GM18868 (cell line): ENCODE data around the gene MRPS22.
"Not testable (repeated sequence)": the region's sequence is repeated elsewhere in the genome, so short reads cannot be mapped to it uniquely, and the experiment has no call there.

Source experiments
- ATAC-seq: cut with Tn5 transposase; IDR thresholded peaks from one replicate; pipeline ENCODE4 v1.9.1; 2021; ENCODE audit warnings: mild to moderate bottlenecking, moderate library complexity; ENCODE audit not compliant: unreplicated experiment

MRPS22 gene

GRCh38 chr3:139334675-139335074 lies 9.1 kb upstream of the MRPS22 start:
- ATAC-seq = not testable (repeated sequence)

- ATAC-seq = no peak
Observed at GRCh38 chr3:139338405-139338804, 5.4 kb upstream of the MRPS22 start.

- ATAC-seq = no peak
Observed at GRCh38 chr3:139339219-139339906, 4.5 kb upstream of the MRPS22 start.

GRCh38 chr3:139340784-139341183 lies 3.0 kb upstream of the MRPS22 start:
- no peak for ATAC-seq

- ATAC-seq = no peak
Observed at GRCh38 chr3:139342054-139342453, 1.8 kb upstream of the MRPS22 start.

GRCh38 chr3:139346771-139347170 lies 3.0 kb downstream of the MRPS22 start:
- no peak for ATAC-seq

- peak; percentile 42 for ATAC-seq
Observed at GRCh38 chr3:139353920-139354556, 10.2 kb downstream of the MRPS22 start.

- no peak for ATAC-seq
Observed at GRCh38 chr3:139354661-139355060, 10.8 kb downstream of the MRPS22 start.

GRCh38 chr3:139355476-139355875 lies 11.7 kb downstream of the MRPS22 start:
- ATAC-seq = no peak

- ATAC-seq = no peak
Observed at GRCh38 chr3:139355891-139356290, 12.1 kb downstream of the MRPS22 start.

- peak; percentile 82 for ATAC-seq
Observed at GRCh38 chr3:139357899-139358298, 14.1 kb downstream of the MRPS22 start.

GRCh38 chr3:139358841-139359562 lies 15.2 kb downstream of the MRPS22 start:
- ATAC-seq = peak; percentile 45

- no peak for ATAC-seq
Observed at GRCh38 chr3:139361276-139361675, 17.5 kb downstream of the MRPS22 start.

- no peak for ATAC-seq
Observed at GRCh38 chr3:139364549-139364948, 20.7 kb downstream of the MRPS22 start.

GRCh38 chr3:139374099-139374498 lies 30.3 kb downstream of the MRPS22 start:
- no peak for ATAC-seq

- ATAC-seq = no peak
Observed at GRCh38 chr3:139377378-139377777, 33.6 kb downstream of the MRPS22 start.

- ATAC-seq = no peak
Observed at GRCh38 chr3:139378587-139379241, 34.9 kb downstream of the MRPS22 start.

GRCh38 chr3:139380575-139380974 lies 36.8 kb downstream of the MRPS22 start:
- ATAC-seq = no peak

GRCh38 chr3:139382291-139382690 lies 38.5 kb downstream of the MRPS22 start:
- not testable (repeated sequence) for ATAC-seq

GRCh38 chr3:139388077-139388476 lies 44.3 kb downstream of the MRPS22 start:
- no peak for ATAC-seq

GRCh38 chr3:139388821-139389551 lies 45.2 kb downstream of the MRPS22 start:
- peak; percentile 29 for ATAC-seq
